Psoas muscle (tissue), 8 donors: ENCODE measurements around the gene GALNT13. TPM values are rescaled to one million over a fixed set of nuclear protein-coding genes. Genes with fewer than 3 reads are reported as not detected.

Experiments used
- ATAC-seq, 4 donors: fragments of 200-7000 bp; cut with Tn5 transposase; one replicate each; pipeline ENCODE4 v1.9.1; 2020; ENCODE audit warnings: moderate library complexity in 3 of 4, mild to moderate bottlenecking in 2 of 4
- DNase-seq, 2 donors: peaks; one replicate each; pipeline ENCODE4 v3.0.0-alpha.2; 2020
- H3K27ac ChIP-seq: fragments of 200-600 bp; one replicate; pipeline ENCODE4 v1.8.0; 2022
- H3K27me3 ChIP-seq, 3 donors: fragments of 200-600 bp in 1 of 3; one replicate each; pipeline versions ENCODE4 v1.6.1 to v1.8.0; 2013 to 2022; ENCODE audit warnings: low read length in 2 of 3, mild to moderate bottlenecking in 2 of 3, moderate library complexity in 1 of 3; ENCODE audit not compliant: insufficient read depth in 3 of 3
- H3K36me3 ChIP-seq, 2 donors: fragments of 200-600 bp in 1 of 2; one replicate each; pipeline versions ENCODE4 v1.6.1 to v1.8.0; 2013 to 2022; ENCODE audit warnings: low read depth in 1 of 2, mild to moderate bottlenecking in 1 of 2, moderate library complexity in 1 of 2; ENCODE audit not compliant: insufficient read depth in 1 of 2
- H3K4me1 ChIP-seq: fragments of 200-600 bp; one replicate; pipeline ENCODE4 v1.8.0; 2022
- H3K4me3 ChIP-seq: fragments of 200-600 bp; one replicate; pipeline ENCODE4 v1.8.0; 2022; ENCODE audit warnings: mild to moderate bottlenecking
- H3K9me3 ChIP-seq: fragments of 200-600 bp; one replicate; pipeline ENCODE4 v1.8.0; 2022
- WGBS, 3 donors: extraction: QIAGEN DNeasy Blood & Tissue Kit; methylation state at CpG; one replicate each; pipeline versions ENCODE4 v1.1.6 to v1.1.7; 2013; 5-methylcytosine and 5-hydroxymethylcytosine counted together
- intact Hi-C, 2 donors: fragments of 100-400 bp; cut with DNase I; formaldehyde crosslinking; loops; one replicate each; pipeline versions ENCODE4 v1.11.0 to v1.14.2; 2022
- polyA plus RNA-seq, 3 donors: library from polyadenylated mRNA; stranded (reverse); fragments of 200-250 nt; gene quantifications; one replicate each; pipeline ENCODE4 v1.2.3, GENCODE V29; 2013
- total RNA-seq, 4 donors: library from RNA; stranded (reverse); fragmentation: NEBNext Ultra II Directional in 2 of 4; extraction: Animal tissue kit (Norgen Biotek cat#: 25700) in 2 of 4; gene quantifications; one replicate each; pipeline versions ENCODE4 v1.2.1 to v1.2.4, GENCODE V29; 2021 to 2023
- TF ChIP-seq, protein P1 (sequence below): fragments of 200-600 bp; IDR thresholded peaks from one replicate; pipeline ENCODE4 v1.8.0; 2022; ENCODE audit warnings: antibody characterized with exemption
- donor health status: healthy with polysubstance abuse.
- donor health status: DM: no; HTN: no; CAD: no; lungs with moderate emphysema.
- donor health status: Bipolar disorder and iron deficiency.
- donor health status: healthy.
- donor health status: DM: yes; HTN: yes; CAD: no.
- donor health status: DM: no; HTN: no; CAD: no.
- donor health status: DM: no; HTN: no; CAD: no.
- donor health status: DM: yes; HTN: yes; CAD: no.

GALNT13 gene
- total and polyA plus RNA-seq, 7 donors = 0.06 TPM; not detected in 6

DNA sequence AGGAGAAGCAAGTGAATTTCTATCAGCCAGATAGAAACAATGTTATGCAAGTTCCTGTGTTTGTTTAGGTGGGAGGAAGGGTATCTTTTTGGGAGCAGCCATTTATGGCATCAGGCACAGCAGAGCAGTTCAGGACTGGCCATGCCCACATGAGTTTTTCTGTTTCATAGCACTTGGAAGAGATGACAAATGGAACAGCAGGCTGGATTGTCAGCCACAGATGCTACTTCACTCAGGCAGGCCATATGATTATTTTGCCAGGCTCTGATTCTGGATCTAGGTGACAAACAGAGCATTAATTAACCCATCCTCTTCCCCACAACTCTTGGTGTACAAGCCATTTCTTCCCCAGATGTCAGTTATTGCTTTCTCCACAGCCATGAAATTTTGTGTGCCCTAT lies 63.8 kb downstream of the GALNT13 start:
- no peak for DNase-seq
- no peak for ATAC-seq
- TF ChIP-seq, protein P1, sequence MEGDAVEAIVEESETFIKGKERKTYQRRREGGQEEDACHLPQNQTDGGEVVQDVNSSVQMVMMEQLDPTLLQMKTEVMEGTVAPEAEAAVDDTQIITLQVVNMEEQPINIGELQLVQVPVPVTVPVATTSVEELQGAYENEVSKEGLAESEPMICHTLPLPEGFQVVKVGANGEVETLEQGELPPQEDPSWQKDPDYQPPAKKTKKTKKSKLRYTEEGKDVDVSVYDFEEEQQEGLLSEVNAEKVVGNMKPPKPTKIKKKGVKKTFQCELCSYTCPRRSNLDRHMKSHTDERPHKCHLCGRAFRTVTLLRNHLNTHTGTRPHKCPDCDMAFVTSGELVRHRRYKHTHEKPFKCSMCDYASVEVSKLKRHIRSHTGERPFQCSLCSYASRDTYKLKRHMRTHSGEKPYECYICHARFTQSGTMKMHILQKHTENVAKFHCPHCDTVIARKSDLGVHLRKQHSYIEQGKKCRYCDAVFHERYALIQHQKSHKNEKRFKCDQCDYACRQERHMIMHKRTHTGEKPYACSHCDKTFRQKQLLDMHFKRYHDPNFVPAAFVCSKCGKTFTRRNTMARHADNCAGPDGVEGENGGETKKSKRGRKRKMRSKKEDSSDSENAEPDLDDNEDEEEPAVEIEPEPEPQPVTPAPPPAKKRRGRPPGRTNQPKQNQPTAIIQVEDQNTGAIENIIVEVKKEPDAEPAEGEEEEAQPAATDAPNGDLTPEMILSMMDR = no peak
- Histone ChIP-seq H3K36me3 (no peaks in the 10 kb centered on the region), H3K27me3 (no peaks in the 10 kb centered on the region), H3K4me1 (no peaks in the 10 kb centered on the region), H3K9me3 (no peaks in the 10 kb centered on the region), H3K4me3 (no peak overlapping the region), H3K27ac (no peak overlapping the region)
- intact Hi-C loops = no loop called here

DNA sequence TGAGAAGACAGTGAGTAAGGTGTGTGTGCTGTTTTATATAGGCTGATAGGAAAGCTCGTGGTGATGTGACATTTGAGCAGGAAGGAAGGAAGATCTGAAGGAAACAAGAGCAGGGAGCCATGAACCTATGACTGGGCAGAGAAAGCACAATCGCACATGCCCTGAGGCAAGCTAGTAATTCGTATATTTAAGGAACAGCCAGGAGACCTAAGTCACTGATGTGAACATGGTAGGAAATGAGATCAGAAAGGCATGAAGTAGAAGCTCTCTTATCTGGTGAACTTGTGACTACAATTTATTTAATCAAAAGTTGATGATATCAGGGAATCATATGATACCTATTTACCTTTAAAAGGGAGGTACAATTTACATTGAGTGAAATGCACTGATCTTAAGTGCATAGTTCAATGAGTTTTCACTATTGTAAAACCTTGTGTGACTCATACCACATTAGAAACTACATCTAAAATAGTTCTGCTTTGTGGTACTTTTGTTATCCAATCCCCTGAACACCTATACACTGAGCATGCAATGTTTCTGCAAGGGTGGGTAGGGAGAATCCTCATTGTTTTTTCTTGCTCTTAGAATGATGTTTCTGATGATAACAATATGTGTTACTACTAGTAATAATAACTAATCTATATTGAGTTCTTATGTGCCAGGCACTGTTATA lies 67.5 kb downstream of the GALNT13 start:
- Histone ChIP-seq H3K4me3 (no peak overlapping the region), H3K9me3 (no peaks in the 10 kb centered on the region), H3K27ac (no peak overlapping the region), H3K36me3 (no peaks in the 10 kb centered on the region), H3K4me1 (no peaks in the 10 kb centered on the region), H3K27me3 (no peaks in the 10 kb centered on the region)
- TF ChIP-seq, protein P1 = no peak
- 52 to 71% (median 59%) methylated on average over 3 of the region's 3 CpGs for WGBS, 3 donors
- no peak for DNase-seq
- ATAC-seq = no peak
- intact Hi-C loops = no loop called here

DNA sequence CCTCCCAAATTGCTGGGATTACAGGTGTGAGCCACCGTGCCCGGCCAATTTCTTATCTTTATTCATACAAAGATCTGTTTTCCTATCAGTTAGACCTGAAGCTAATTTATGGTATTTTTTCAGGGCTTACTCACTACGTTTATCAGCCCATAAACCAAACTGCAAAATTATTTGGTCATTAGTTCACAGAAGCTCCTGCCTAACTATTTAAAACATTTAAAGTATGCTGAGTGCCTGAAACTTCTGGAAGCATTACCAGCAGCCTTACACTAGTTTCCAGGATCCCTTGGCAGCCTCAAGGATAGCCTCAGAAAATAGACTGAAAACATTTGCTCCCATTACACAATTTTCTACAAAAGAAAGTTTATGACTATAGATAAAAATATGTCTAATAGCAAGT lies 68.8 kb downstream of the GALNT13 start:
- Histone ChIP-seq H3K27me3 (no peaks in the 10 kb centered on the region), H3K9me3 (no peaks in the 10 kb centered on the region), H3K27ac (no peak overlapping the region), H3K4me3 (no peak overlapping the region), H3K36me3 (no peaks in the 10 kb centered on the region), H3K4me1 (no peaks in the 10 kb centered on the region)
- no peak for ATAC-seq
- WGBS, 3 donors = 60 to 62% (median 60%) methylated on average over 3 of the region's 3 CpGs
- TF ChIP-seq, protein P1 = no peak
- no peak for DNase-seq
- intact Hi-C loops = no loop called here

DNA sequence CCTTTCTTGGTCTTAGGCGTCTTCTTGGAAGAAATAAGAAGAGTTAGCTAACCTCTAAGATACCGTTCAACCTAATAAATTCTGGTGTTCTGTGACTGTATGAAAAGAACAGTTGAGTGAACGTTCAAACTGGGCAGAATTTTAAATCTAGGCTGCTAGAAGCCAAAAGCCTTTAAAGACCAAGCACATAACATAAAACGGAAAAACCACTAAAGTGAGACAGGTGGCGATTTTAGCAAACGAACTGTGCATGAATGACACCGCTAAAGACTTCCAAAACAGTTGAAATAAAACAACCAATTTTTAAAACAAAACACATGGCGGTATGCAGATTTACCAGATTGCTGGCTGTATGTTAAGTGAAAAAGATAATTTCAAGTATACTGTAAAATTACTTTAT lies 73.1 kb downstream of the GALNT13 start:
- Histone ChIP-seq H3K36me3 (no peaks in the 10 kb centered on the region), H3K27me3 (no peaks in the 10 kb centered on the region), H3K9me3 (no peaks in the 10 kb centered on the region), H3K27ac (no peak overlapping the region), H3K4me3 (no peak overlapping the region), H3K4me1 (no peaks in the 10 kb centered on the region)
- intact Hi-C loops = no loop called here
- ATAC-seq (no peak), DNase-seq (no peak)
- TF ChIP-seq, protein P1 = no peak
- 78 to 84% (median 79%) methylated on average over 8 of the region's 8 CpGs for WGBS, 3 donors

DNA sequence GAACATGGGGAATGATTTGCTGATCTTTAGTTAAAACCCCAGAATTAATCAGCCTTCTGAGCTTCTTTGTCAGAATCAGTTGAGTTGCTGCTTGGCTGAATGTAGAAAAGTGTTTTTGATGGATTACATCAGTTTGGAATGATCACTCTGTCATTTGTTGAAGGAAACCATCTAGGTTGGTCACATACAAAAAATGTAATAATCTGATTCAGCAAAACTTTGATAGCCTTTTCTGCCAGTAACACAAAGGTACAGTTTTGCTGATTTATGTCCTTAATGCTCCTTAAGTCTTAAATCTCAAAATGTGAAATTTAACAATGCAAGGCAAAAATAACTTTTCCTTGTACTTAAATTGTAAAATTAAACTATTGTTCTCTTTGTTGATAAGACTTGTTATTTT lies 74.3 kb downstream of the GALNT13 start:
- DNase-seq (no peak), ATAC-seq (no peak)
- Histone ChIP-seq H3K4me1 (no peaks in the 10 kb centered on the region), H3K4me3 (no peak overlapping the region), H3K9me3 (no peaks in the 10 kb centered on the region), H3K36me3 (no peaks in the 10 kb centered on the region), H3K27me3 (no peaks in the 10 kb centered on the region), H3K27ac (no peak overlapping the region)
- intact Hi-C loops = no loop called here
- TF ChIP-seq, protein P1 = no peak
